Measurements from ENCODE around the gene CCDC12.

DNA sequence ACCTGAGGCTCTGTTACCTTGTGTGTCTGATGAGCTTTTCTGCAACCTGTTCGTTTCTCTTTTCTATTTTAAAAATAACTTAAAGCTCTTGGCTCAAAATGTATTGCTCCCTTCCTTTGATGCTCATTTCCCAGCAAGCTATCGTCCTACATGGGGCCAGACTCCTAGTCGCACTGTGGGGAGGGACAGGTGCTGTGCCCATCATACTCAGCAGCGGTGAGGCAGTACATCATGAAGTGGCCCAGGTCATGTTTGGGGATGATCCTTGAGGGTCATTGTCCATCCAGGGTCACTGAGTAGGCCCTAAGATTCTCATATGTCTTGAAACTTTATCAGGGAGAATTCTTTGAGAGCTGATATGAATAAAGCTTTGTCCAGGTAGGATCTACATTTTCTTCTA lies 57.9 kb downstream of the CCDC12 start:
- no peak for TF ChIP-seq ZSCAN29 (CRISPR knock-in tag; conservative IDR thresholded peaks at IDR 0.05)
- no peak for TF ChIP-seq HOXA9 (CRISPR knock-in tag; IDR thresholded peaks at IDR 0.05; ENCODE audit: borderline replicate concordance)
- no peak for TF ChIP-seq POLR2AphosphoS5 (IDR thresholded peaks at IDR 0.05; ENCODE audit: low read depth, low read length)
- no peak for TF ChIP-seq DMAP1 (CRISPR knock-in tag; IDR thresholded peaks at IDR 0.05)
- no peak for TF ChIP-seq HNF4A (CRISPR knock-in tag; IDR thresholded peaks at IDR 0.05)
- TF ChIP-seq ZSCAN30 (CRISPR knock-in tag; IDR thresholded peaks at IDR 0.05) = no peak
- no peak for TF ChIP-seq ZBTB33 (CRISPR knock-in tag; IDR thresholded peaks at IDR 0.05)
- TF ChIP-seq ATAD3A (CRISPR knock-in tag; IDR thresholded peaks at IDR 0.05) = no peak
- TF ChIP-seq POLR2G (IDR thresholded peaks at IDR 0.05; ENCODE audit: low read depth, low read length) = no peak; the same call in 1 of the 2 replicates
- TF ChIP-seq KMT2A (CRISPR knock-in tag; IDR thresholded peaks at IDR 0.05) = no peak
- TF ChIP-seq SP1 (IDR thresholded peaks at IDR 0.05) = no peak
- TF ChIP-seq SP1 (CRISPR knock-in tag; IDR thresholded peaks at IDR 0.05) = no peak
